ENCODE measurements around the gene RBM18.

The RBM18 gene

GRCh38 chr9:122258886-122259415 is 5.7 kb downstream of the RBM18 start:
- no peak for DNase-seq (ENCODE audit: low spot score)

DNA sequence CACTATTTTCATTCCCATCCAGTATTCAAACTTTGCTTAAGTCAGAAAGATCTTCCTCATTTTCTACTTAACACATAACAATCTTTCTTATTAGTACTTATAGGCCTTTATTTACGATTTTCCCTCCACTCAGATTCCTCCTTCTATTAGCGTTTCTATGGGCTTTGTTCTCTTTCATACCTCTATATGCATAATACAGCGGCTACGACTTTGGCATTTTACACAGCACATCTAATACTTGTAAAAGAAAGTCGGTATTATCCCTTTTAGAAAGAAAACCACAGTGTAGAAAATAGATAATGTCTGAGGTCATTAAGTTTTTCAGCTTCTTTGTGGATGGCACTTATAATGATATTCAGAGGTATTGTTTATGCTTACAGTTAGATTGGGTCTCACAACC is 8.4 kb downstream of the RBM18 start:
- DNase-seq (ENCODE audit: low spot score) = no peak

DNA sequence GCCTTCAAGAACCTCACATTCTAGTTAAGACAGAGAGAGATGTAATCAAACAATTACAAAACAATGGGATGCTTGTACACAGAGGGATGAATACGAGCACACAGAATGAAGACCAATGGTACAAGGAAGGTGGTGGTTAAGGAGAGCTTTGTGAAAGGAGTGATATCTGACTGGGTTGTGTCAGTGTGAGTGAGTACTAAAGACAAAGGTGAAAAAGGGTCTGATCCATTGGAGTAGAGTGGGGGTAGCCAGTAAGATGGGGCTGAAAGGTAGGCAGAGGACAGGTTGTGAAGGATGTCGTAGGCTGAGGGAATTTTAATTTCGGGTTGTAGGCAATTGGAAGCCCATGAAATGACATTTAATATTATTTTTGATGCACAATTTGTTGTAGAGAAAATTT is 9.9 kb downstream of the RBM18 start:
- no peak for DNase-seq (ENCODE audit: low spot score)

GRCh38 chr9:122252796-122253195 is 11.8 kb downstream of the RBM18 start:
- no peak for DNase-seq (ENCODE audit: low spot score)

DNA sequence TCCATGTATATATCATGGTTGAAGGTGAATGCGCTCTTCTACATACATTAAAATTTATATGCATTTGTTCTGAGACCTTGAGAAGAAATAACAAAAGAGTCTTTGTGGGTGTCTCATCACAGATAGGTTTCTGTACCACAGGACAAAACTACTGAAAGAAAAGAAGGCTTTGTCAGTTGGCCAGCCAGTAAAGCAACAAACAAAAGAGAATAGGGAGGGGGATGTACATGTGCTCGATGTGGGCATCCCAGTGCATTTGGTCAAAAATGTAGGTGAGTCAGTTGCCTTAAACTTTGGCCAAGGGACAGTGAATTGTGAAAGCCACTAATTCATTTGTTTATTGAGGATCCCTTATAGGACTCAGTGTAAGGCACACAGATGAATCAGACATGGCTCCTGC is 13.3 kb downstream of the RBM18 start:
- no peak for DNase-seq (ENCODE audit: low spot score)

DNA sequence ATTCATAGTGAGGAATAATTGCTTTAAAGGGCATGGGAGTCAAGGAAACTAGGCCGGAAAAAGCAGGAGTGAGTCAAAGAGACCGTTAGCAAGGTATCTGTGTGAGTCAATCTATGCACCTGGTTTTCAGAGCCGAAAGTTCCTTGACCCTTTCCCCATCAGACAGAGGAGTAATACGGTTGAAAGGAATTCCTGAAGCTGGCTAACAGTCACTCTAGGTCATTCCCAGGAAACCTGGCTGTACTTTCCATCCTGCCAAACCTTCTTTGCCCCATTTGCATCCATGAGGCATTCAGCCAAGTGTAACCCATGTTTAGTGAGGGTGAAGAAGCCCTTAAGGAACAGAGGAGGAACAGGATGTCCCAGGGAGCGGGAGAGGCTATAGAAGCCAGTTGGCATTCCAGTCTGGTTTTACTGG is 16.2 kb downstream of the RBM18 start:
- no peak for DNase-seq (ENCODE audit: low spot score)

GRCh38 chr9:122246666-122247065 is 18.0 kb downstream of the RBM18 start:
- no peak for DNase-seq (ENCODE audit: low spot score)

DNA sequence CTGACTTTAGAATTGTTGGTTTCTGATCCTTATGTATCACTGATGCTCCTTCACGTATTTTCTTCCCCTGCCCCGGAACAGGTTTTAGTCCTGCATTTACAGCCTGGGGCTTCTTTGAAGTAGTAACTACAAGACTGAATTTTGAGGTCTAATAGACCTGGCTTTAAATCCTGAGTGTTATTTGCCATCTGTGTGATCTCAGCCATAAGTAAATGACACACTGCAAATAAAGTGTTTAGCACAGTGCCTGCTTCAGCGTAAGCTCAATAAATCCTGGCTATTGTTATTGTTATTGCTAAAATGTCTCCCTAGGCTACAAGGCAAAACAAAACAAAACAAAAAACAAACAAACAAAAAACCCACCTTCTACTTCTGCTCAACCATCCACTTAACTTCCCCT is 20.3 kb downstream of the RBM18 start:
- DNase-seq (ENCODE audit: low spot score) = no peak

- no peak for DNase-seq (ENCODE audit: low spot score)
Observed at GRCh38 chr9:122239722-122240121, 24.9 kb downstream of the RBM18 start.

DNA sequence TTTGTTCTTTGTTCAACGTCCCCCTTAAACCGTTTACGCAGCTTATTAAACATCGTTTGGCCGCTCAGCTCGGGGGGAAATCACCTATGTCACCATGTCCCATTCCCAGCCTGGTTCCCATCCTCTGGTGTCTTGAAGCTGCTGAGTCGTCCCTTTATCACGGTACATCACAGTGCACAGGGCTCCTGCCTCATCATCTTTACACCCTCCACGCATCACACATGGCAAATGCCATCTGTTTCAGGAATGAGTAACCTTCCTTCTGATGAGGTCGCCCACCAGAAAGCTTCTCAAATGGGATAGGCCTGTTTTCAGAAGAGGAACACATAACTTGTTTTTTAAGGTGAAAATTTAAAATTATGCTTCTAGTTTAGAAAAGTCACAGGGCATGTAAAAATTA is 28.0 kb downstream of the RBM18 start:
- DNase-seq (ENCODE audit: low spot score) = no peak

DNA sequence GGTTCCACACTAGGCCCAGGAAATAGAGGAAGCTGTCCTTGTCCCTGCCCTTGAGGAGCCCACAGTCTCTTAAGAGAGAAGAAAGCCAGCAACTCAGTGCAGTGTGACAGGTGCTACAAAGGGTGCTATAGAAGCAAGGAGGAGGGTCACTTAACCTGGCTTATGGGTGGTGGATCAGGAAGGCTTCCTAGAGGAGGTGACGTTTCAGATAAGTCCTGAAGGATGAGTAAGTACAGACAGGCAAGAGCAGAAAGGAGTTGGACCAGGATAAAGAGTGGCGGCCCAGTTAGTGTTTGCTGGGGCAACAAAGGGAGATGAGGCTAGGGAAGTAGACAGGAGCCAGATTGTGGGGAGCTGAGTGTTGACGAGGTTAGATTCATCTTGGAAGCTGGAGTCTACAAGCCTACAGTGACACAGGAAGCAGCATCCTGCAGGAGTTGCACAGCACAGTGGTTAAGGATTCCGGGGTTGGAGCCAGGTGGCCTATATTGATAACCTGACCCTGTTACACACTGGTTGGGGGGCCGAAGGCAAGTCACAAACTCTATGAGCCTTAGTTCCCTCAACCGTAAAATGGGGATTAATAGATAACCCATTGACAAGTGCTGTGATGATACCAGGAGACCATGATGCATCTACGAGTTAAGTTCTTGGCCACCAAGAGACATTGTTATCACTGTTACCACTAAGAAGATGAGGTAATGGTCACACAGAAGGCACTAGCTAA is 30.5 kb downstream of the RBM18 start:
- no peak for DNase-seq (ENCODE audit: low spot score)

- no peak for DNase-seq (ENCODE audit: low spot score)
Observed at GRCh38 chr9:122232796-122233306, 31.8 kb downstream of the RBM18 start.

DNA sequence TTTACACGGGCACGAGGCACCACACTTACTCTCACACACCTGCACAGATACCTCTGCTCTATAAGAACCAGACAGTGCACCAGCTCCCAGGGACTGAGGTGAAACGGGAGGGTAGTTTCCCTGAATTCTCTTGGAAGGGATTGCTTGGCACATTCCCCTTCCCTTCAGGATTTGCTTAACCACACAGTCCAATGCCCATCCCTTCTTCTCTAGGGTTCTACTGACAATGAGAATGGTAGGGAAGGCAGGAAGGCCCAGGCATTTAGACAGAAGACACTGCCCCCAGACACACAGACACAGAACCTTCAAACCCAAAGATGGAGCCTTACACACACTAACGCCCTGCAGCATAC is 35.2 kb downstream of the RBM18 start:
- no peak for DNase-seq (ENCODE audit: low spot score)

GRCh38 chr9:122228568-122229484 is 35.8 kb downstream of the RBM18 start, which contains the start of gene LHX6:
Gene LHX6 (minus strand): TSS chr9:122228957. CDS start chr9:122228740, 217 bp downstream.
- DNase-seq (ENCODE audit: low spot score) = no peak

DNA sequence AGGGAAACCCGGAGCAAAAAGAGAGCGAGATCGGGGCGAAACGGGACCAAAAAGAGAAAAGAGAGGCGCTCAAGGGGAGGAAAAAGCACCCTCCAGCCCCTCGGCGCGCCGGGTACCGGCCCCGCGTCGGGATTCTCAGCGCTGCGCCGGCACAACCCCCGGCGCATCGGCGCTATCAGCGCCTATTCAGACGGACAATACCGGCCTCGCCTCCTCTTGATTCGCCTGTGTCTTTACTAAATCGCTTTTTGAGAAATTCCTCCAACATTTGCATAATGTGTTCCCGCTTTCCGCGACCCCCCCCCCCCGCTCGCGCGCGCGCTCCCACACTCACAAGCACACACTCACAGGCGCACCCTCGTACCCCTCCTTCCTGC is 36.5 kb downstream of the RBM18 start:
- DNase-seq (ENCODE audit: low spot score) = no peak

- DNase-seq (ENCODE audit: low spot score) = no peak
Observed at GRCh38 chr9:122227575-122227900, 37.1 kb downstream of the RBM18 start.

- no peak for DNase-seq (ENCODE audit: low spot score)
Observed at GRCh38 chr9:122226758-122227574, 37.7 kb downstream of the RBM18 start.

DNA sequence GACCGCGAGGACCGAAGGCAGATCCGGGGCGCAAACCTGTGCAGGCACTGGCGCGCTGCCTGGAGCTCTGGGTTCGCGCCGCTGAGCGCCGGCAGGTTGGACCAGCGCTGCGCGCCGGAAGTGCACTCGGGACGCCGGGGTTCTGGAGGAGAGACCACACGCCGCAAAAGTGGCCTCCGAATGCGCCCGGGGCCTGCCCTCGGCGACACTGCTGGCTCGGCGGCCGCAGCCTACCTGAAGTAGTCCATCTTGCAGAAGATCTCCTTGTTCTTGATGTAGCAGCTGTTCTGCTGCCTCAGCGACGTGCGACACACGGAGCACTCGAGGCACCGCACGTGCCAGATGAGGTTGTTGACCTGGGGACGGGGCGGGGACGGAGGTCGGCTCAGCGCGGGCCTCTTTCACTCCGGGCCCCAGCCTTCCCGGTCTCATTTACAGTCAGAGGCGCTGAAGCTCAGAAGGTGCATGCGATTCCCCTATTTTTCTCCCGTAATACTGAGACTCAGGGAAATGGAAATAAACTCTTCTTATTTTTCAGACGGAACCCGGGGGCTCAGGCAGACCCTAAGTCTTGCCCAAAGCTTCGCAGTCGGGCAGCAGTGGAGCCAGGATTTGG is 38.4 kb downstream of the RBM18 start:
- DNase-seq (ENCODE audit: low spot score) = no peak

- DNase-seq (ENCODE audit: low spot score) = no peak
Observed at GRCh38 chr9:122225312-122226141, 39.1 kb downstream of the RBM18 start.

DNA sequence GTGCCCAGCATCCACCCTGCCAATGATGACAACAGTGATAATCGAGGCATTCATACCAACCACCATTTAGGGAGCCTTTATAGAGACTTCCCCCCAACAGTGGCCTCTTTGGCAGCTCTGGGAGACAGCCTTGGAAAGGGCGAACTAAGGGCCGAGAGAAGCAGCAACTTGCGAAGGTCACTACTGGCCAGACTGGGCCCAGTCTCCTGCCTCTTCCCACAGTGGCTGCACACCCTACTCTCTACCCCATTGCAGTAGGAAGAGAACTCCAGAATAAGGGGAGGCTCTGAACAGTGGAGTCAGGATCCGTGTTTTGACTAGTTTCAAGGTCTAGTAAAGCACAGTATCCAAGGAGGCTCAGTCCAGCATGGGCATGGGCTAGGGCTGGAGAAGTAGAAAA is 41.2 kb downstream of the RBM18 start:
- no peak for DNase-seq (ENCODE audit: low spot score)

GRCh38 chr9:122222791-122223190 is 41.8 kb downstream of the RBM18 start:
- DNase-seq (ENCODE audit: low spot score) = no peak
